HG02870 (cell line): ENCODE data around the gene SH3GL3.

Experiments
- ATAC-seq: cut with Tn5 transposase; IDR thresholded peaks from one replicate; pipeline ENCODE4 v1.9.1; 2021; ENCODE audit warnings: mild to moderate bottlenecking, moderate library complexity; ENCODE audit not compliant: unreplicated experiment

The SH3GL3 gene

GRCh38 chr15:83610901-83611685 is 164.0 kb downstream of the SH3GL3 start:
- no peak for ATAC-seq

DNA sequence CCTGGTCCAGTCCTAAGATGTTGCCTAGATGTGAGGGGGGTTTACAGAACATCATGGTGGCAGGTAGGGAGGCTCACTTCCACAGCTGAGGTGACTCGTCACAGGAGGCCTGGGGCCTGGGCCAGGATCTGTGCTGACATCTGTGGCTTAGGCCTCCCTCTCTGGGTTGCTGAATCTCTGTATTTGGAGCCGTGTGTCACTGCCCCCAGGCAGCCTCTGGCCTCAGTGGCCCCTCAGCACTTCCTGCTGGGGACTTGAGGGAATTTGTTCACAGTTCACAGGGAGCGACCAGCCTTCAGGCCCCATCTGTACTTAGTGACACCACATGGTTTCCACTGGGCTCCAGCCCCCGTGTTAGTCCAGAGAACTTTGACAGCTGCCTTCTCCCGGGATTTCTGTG is 165.1 kb downstream of the SH3GL3 start:
- ATAC-seq: no peak

DNA sequence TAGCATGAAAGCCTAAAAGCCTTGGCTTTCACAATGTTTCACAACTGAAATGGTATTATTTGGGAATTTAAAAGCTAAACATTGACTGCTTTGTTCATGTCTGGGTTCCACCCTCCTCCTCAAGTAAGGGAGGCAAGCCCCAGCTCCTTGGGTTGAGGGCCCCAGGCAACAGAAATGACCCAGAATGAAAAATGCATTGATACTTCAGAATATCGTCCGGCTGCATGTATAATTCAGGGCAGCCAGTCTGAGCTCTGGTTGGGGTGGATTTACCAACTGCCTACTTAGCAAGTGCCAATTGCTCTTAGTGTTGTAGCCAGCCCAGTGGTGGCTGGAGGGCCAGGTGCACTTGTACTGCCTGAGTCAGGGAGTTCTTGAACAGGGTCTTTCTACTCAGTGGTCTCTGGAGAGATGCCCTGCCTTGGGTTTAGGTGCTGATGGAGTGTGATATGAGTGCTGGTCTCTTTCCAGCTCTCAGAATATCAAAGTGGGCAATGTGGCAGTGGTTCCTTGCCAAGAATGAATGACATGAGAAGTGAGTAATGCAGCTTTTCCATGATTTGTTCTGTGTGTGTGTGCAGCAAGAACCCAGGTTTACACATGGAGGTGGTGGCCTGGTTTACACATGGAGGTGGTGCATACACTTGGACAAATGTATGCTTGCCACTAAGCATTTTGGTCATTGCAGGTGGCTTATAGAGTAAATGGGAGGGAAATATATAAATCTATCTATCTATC is 165.9 kb downstream of the SH3GL3 start:
- ATAC-seq: no peak

- ATAC-seq: no peak
These were observed 166.6 kb downstream of the SH3GL3 start for GRCh38 chr15:83613714-83614113.

- ATAC-seq: no peak
These were observed 169.7 kb downstream of the SH3GL3 start for GRCh38 chr15:83616840-83617239.

DNA sequence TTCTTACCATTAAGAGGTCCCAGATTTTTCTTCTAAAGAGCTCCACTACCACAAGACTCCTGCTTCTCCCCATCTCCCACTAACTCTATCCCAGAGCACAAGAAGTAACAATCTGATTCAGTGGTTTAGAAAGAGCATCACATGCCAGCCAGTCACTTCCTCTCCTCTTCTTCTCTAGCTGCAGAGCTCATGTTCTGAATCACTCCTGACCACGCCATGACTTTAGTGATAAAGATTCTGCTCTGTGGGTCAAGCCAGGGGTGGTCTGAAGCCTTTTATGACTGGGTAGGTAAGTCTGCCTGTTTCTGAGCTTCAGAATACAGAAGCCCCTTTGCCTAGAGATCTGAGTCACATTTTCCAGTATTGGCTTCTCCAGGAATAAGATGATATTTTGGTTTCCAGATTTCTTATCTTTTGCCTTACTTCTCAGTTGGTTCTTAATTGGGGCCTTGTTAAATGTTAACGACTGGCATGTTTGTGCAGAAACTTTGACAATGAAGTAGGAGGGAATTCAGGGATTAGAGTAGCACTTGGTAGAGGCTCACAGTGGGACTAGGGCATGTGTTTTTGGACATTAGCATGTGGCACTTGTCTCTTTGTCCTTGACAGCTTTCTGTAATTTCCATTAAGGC is 179.1 kb downstream of the SH3GL3 start:
- no peak for ATAC-seq

DNA sequence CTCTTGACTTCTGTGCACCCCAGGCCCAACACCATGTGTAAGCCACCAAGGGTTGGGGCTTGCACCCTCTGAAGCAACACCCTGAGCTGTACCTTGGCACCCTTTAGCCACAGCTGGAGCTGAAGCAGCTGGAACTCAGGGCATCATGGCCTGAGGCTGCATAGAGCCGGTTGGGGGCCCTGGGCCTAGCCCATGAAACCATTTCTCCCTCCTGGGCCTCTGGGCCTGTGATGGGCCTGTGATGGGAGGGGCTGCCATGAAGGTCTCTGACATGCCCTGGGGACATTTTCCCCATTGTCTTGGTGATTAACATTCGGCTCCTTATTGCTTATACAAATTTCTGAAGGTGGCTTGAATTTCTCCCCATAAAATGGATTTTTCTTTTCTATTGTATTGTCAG is 184.4 kb downstream of the SH3GL3 start:
- no peak for ATAC-seq

DNA sequence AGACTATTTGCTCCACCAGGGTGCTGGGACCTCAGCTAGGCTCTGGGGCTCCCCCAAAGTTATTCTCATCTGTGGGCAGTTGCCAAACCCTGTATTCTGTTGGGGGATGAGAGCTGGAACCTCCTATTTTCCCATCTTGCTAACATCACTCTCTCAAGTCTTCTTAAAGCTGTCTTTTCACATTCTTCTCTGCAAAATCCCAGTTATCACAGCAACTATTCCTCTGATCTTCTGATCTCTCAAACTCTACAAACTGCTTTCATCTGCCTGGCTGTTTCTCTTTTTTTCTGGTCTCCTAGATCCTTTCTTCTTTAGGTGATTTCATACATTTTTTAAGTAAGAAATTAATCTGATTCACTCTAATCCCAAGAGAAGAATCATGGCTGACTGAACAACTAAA is 196.1 kb downstream of the SH3GL3 start:
- no peak for ATAC-seq

GRCh38 chr15:83644439-83644838 is 197.3 kb downstream of the SH3GL3 start:
- ATAC-seq: no peak

- no peak for ATAC-seq
These were observed 203.7 kb downstream of the SH3GL3 start for GRCh38 chr15:83650831-83651230.

DNA sequence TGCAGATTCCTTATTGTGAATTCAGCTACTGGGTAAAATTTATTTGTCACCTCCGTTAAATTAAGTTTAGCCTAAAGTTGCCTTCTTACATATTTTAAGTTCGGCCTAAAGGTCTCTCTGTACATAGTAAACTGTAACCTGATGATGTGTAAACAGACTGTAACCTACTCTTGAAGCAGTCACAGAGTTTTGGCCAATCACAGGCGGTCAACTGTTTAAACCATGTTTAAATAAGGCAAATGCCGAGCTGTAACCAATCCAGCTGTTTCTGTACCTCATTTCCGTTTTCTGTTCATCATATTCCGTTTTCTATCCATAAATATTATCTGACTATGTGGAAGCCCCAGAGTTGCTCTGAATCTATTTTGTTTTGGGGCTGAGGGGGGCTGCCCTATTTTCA is 204.4 kb downstream of the SH3GL3 start:
- no peak for ATAC-seq

- ATAC-seq: no peak
These were observed 205.6 kb downstream of the SH3GL3 start for GRCh38 chr15:83652626-83653204.

DNA sequence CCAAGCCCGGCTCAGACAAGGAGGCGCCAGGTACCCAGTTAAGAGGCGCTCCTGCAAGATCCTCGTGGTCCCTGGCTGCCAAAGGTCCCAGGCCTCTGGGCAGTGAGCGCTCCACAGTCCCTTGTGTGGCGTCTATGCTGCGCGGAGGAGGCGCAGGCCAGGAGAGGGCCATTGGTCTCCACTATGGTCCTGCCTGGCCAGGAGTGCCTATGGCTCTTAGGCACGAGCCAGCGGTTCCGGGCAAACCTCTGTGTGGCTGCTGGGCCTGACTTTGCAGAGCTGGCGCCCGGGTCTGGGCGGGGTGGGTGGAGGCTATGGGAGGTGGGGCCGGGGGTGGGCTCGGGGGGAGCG is 206.1 kb downstream of the SH3GL3 start:
- no peak for ATAC-seq

- no peak for ATAC-seq
These were observed 206.7 kb downstream of the SH3GL3 start, which contains the start of gene ADAMTSL3 for GRCh38 chr15:83653639-83654378. ADAMTSL3 (plus strand) TSS chr15:83654123; CDS start chr15:83655762, 1,639 bp downstream.

- ATAC-seq: no peak
These were observed 207.5 kb downstream of the SH3GL3 start for GRCh38 chr15:83654379-83655236.

DNA sequence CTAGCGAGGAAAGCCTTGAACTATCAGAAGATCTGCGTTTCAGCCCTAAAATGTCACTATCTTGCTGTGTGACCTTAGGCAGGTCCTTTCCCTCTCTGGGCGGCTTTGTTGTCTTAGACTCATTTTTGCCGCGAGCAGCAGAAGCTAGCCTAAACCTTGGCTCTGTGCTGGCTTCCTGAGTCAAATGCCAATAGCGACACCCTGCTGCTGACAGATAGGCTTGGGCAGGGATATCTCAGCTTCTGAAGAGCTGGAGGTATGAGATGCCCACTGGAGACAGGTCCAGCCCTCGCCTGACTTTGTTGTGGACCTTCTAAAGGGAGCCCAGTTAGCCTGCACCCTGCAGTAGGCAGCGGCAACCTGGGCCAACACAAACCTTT is 208.1 kb downstream of the SH3GL3 start:
- no peak for ATAC-seq

- no peak for ATAC-seq
These were observed 209.1 kb downstream of the SH3GL3 start for GRCh38 chr15:83656192-83656591.

DNA sequence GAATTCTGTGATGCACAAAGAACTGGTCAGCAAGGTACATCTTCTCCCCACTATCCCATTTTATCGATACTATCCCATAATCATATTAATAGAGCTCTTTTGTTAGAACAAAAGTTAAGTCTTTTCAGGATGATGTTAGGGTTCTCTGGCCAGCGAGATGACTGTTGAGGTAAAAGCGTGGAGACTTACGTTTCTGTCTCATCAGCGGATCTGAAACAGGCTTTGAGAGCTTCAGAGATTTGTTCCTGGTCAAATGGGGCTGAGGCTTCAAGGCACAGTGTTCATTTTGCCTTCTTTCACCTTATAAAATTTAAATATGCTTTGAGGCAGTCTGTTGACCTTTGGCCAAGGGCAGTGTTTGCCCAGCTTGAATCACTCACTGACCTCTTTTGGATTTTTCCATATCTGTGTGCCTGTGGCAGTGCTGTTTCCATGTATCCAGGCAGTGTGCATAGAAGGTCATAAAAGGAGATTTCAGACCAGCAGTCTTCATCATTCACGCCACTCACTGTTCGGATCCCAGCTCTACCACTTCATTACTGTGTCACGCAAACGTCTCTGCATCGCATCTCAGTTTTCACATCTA is 209.9 kb downstream of the SH3GL3 start:
- ATAC-seq: no peak

DNA sequence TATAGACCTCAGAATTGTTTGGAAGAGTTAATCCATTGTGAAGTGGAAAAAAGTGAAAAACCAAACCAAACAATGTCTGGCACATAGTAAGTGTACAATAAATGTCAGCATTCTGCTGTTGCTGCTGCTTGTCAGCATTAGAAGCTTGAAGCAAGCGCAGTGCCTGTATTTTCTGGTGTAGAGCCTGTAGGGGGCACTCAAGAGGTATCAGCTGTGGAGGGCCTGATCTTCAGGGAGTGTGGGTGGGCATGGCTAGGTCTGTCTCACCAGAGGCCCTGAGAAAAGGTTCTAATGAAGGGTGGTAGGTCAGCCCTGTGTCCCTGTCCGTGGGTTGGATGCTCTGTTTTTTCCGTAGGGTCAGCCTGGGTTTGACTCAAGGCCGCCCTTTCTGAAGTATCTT is 210.4 kb downstream of the SH3GL3 start:
- no peak for ATAC-seq
